NCI-H2081 (cell line): ENCODE results near the gene NBAS.

ENCODE experiments used
- DNase-seq, 2 experiments: peaks; one replicate each; lab custom pipeline; 2025; lab: John Stamatoyannopoulos, UW

NBAS gene

DNA sequence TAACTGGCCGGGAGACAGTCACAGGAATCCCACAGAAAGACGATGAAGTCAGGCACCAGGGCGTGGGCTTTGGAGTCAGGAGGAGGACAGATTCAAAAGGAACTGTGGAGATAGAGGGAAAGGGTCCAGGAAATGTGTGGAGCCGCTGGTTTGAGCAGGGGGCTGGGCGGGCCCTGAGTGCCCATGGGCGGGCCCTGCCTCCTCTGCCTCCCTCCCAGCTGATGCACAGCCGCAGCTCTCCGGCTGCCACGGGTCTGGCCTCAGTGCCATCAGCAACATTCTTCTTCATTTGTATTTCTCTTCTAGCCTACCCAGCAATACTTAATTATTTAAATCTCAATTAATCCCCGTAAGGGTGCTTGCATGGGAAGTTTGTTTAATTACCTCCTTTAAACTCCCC is 432.3 kb downstream of the NBAS start:
- no peak for DNase-seq

- no peak for DNase-seq
Observed at GRCh38 chr2:15127876-15128275, 433.3 kb downstream of the NBAS start.

DNA sequence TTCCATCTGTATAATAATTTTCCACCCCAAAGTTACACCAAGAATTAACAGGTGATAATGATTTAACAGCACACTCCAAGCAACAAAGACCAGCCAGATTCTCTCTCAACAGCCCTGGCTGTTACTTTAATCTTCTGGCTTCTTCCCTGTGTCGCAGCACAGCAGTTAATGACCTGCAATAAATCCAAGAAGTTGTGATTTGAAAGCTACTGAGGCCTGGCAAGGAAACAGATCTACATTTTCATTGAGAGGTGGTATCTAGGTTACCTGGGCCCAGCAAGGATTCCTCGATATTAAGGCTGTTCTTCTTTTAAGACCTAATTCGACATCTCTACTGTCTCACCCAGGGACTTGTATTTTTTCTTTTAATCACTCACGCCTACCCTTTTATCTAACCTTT is 433.8 kb downstream of the NBAS start:
- no peak for DNase-seq

GRCh38 chr2:15126373-15126772 is 434.8 kb downstream of the NBAS start:
- DNase-seq, result no peak

DNA sequence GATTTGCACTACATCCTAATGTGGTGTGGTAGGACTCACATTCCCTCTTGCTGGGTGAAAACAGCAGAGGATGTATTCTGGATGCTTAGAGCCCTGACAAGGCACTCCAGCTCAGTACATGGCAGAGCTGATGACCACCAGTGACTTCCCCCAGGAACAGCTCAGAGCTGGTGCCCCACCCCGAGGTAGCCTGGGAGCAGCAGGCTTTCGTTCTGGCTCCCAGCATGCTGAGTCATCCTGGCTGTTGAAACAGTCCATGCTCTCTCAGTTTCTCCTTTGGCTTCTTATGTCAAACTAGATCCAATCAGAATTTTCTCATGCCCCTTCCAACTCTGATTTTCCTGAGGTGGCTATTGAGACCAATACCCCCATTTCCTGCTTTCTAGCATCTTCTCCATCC is 438.2 kb downstream of the NBAS start:
- DNase-seq, result no peak

DNA sequence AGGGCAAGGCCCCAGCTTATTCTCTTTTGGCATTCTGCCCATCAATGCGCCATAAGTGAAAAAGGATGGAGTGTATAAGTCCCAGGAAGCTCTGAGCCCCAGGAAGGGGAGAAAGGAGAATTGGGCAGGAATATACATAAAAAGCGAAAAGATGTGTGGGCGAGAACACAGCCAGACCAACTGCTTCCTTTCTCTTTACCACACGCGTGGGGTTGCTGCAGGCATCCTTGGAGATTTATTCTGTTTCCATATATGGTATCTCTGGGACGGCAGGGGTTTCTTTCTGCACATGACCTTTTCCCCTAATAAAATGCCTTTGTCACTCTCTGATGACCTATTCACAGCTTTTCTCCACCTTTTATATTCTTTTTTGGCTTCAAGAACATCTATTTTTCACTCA is 440.5 kb downstream of the NBAS start:
- peak in 1 of 2 experiments; percentile 11 for DNase-seq

DNA sequence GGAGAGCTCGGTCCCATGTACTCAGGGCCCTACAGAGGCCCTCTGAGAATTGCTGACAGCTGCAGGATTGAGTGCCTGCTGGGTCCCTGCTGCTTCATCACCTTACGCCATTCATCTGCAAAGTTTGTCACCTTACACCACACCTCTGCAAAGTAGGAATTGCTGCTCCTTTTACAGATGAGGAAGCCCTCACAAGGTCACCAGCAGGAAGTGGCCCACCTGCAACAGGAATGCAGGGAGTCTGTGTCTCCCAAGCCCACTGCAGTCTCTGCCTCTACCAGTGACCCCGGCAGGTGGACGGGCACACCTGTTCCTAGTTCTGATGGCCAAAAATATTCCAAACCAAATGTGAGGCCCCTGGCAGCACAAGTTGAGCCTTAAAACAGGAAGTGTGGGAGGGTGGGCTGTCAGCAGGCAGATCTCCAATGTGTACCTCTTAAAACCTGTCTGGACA is 441.4 kb downstream of the NBAS start:
- no peak for DNase-seq

- no peak for DNase-seq
Observed at GRCh38 chr2:15117409-15118050, 443.6 kb downstream of the NBAS start.
